K562 (cell line): Measurements from ENCODE around the gene COL4A1. TPM values are rescaled to one million over a fixed set of nuclear protein-coding genes. Genes with fewer than 3 reads are reported as not detected.

Experiments
- ATAC-seq: fragments of 200-7000 bp; cut with Tn5 transposase; 3 replicates; pipeline ENCODE4 v1.9.1; 2020; ENCODE audit warnings: moderate library complexity
- BruUV-seq: library from RNA; stranded (reverse); fragments of 400-500 nt; replicated peaks from 2 replicates; lab custom pipeline; 2021; lab: Mats Ljungman, UMichigan
- CTCF ChIA-PET: fragments of 300-600 bp; formaldehyde crosslinking; extraction: SDS; loops from one replicate; lab custom pipeline; 2021; ENCODE audit warnings: low intra/inter-chr PET ratio; lab: Yijun Ruan, JAX
- POLR2A ChIA-PET: fragments of 300-600, 350-650 bp; sonication (Branson Sonifier 250); formaldehyde crosslinking; extraction: SDS; loops from one replicate; lab custom pipeline; 2021; ENCODE audit warnings: antibody characterized with exemption, inconsistent platforms; lab: Yijun Ruan, JAX
- DNase-seq, 4 experiments: peaks; one replicate each; pipeline versions ENCODE4 v3.0.0 to v3.0.0-alpha.2; 2011 to 2018; ENCODE audit warnings: low spot score in 3 of 4, mixed read lengths in 3 of 4; ENCODE audit errors: extremely low read depth in 1 of 4
- FAIRE-seq: peaks from 2 replicates; lab custom pipeline; 2011; peaks lifted over from hg19 to GRCh38; lab: Jason Lieb, UNC
- H2AFZ ChIP-seq: 2 replicates; pipeline ENCODE4 v1.6.0; 2011; ENCODE audit warnings: low read depth, low read length, control low read depth, inconsistent platforms
- H3K27ac ChIP-seq: fragments of 200-600 bp; 3 replicates; pipeline ENCODE4 v1.8.0; 2011; ENCODE audit warnings: low read depth, mild to moderate bottlenecking, control low read depth, inconsistent platforms, low read length, moderate library complexity, mixed read lengths; ENCODE audit errors: extremely low read depth
- H3K27me3 ChIP-seq, 2 experiments: fragments of 300-600 bp in 1 of 2; 2 replicates in 1 of 2; 3 replicates in 1 of 2; pipeline versions ENCODE4 v1.6.0 to v1.8.0; 2011; ENCODE audit warnings: inconsistent platforms in 2 of 2, low read length in 2 of 2, mild to moderate bottlenecking in 1 of 2, mixed read lengths in 1 of 2, moderate library complexity in 1 of 2; ENCODE audit not compliant: control insufficient read depth in 2 of 2, insufficient read depth in 2 of 2
- H3K36me3 ChIP-seq: fragments of 300-600 bp; 3 replicates; pipeline ENCODE4 v1.8.0; 2011; ENCODE audit warnings: mild to moderate bottlenecking, low read length, inconsistent platforms; ENCODE audit not compliant: control insufficient read depth, insufficient read depth
- H3K4me1 ChIP-seq, 2 experiments: fragments of 200-600 bp in 1 of 2; replicated peaks in 1 of 2; 2 replicates in 1 of 2; 3 replicates in 1 of 2; pipeline versions ENCODE4 v1.5.1 to v1.8.0; 2011; ENCODE audit warnings: inconsistent platforms in 2 of 2, low read length in 2 of 2, mild to moderate bottlenecking in 1 of 2, mixed read lengths in 1 of 2, moderate library complexity in 1 of 2; ENCODE audit not compliant: control insufficient read depth in 2 of 2, insufficient read depth in 2 of 2
- H3K4me2 ChIP-seq: 2 replicates; pipeline ENCODE4 v1.6.1; 2011; ENCODE audit warnings: low read length, control low read depth, inconsistent platforms, mixed read lengths; ENCODE audit not compliant: insufficient read depth
- H3K4me3 ChIP-seq: fragments of 200-600 bp; sonication (generic), shearing (Covaris generic); 2 replicates; pipeline ENCODE4 v1.5.1; 2016; ENCODE audit warnings: control low read depth, inconsistent platforms
- H3K79me2 ChIP-seq: fragments of 200-600 bp; 3 replicates; pipeline ENCODE4 v1.8.0; 2011; ENCODE audit warnings: low read length, inconsistent platforms; ENCODE audit not compliant: control insufficient read depth, insufficient read depth
- H3K9ac ChIP-seq, 2 experiments: 2 replicates each; pipeline versions ENCODE4 v1.6.0 to v1.6.1; 2011; ENCODE audit warnings: low read depth in 2 of 2, low read length in 2 of 2, control low read depth in 1 of 2, inconsistent platforms in 1 of 2, mild to moderate bottlenecking in 1 of 2, mixed read lengths in 1 of 2; ENCODE audit not compliant: insufficient read depth in 1 of 2
- H3K9me1 ChIP-seq: one replicate; pipeline ENCODE4 v1.6.0; 2011; ENCODE audit warnings: inconsistent platforms, mild to moderate bottlenecking, low read length, moderate library complexity; ENCODE audit not compliant: control insufficient read depth, insufficient read depth
- H3K9me3 ChIP-seq: replicated peaks from 2 replicates; pipeline ENCODE4 v1.5.1; 2011; ENCODE audit warnings: low read depth, low read length, inconsistent platforms; ENCODE audit not compliant: control insufficient read depth, insufficient read depth
- H4K20me1 ChIP-seq: replicated peaks from 2 replicates; pipeline ENCODE4 v1.6.1; 2011; ENCODE audit warnings: low read length, inconsistent platforms, mixed read lengths; ENCODE audit not compliant: control insufficient read depth, insufficient read depth
- BCL6 ChIP-seq: fragments of 250-450 bp; sonication (Bioruptor Pico); IDR thresholded peaks from 2 replicates; pipeline ENCODE4 v1.4.0; 2020
- E2F8 ChIP-seq: fragments of 450-650 bp; IDR thresholded peaks from 2 replicates; pipeline ENCODE4 v1.7.1; 2018; ENCODE audit warnings: mild to moderate bottlenecking, low read depth; ENCODE audit not compliant: partially characterized antibody
- ERF ChIP-seq: fragments of 450-650 bp; formaldehyde crosslinking; IDR thresholded peaks from 2 replicates; pipeline ENCODE4 v1.4.0; 2020; ENCODE audit warnings: mild to moderate bottlenecking, mixed read lengths
- EZH2 ChIP-seq: IDR thresholded peaks from 2 replicates; pipeline ENCODE4 v1.6.1; 2012; ENCODE audit warnings: low read depth, mild to moderate bottlenecking, inconsistent platforms, low read length, borderline replicate concordance
- MTA3 ChIP-seq: fragments of 450-650 bp; formaldehyde crosslinking; IDR thresholded peaks from 2 replicates; pipeline ENCODE4 v1.6.1; 2017; ENCODE audit warnings: mild to moderate bottlenecking, borderline replicate concordance
- PYGO2 ChIP-seq: fragments of 450-650 bp; IDR thresholded peaks from 2 replicates; pipeline ENCODE4 v1.6.1; 2016; ENCODE audit warnings: mild to moderate bottlenecking, missing genetic modification characterization, moderate library complexity, missing compliant biosample characterization
- SREBF2 ChIP-seq: sonication (generic); formaldehyde crosslinking; IDR thresholded peaks from 2 replicates; pipeline ENCODE4 v1.4.0; 2020; ENCODE audit warnings: mild to moderate bottlenecking, missing genetic modification reagents
- ZNF668 ChIP-seq: fragments of 250-450 bp; sonication (Bioruptor Pico); IDR thresholded peaks from 2 replicates; pipeline ENCODE4 v1.8.0; 2022; ENCODE audit warnings: mild to moderate bottlenecking, inconsistent platforms
- WGBS: fragments of 100-300 bp; shearing (Covaris generic); methylation state at CpG from one replicate; pipeline ENCODE4 v1.1.6; 2016; ENCODE audit warnings: low coverage, mixed read lengths; ENCODE audit not compliant: insufficient coverage; ENCODE audit errors: missing lambda C conversion rate; 5-methylcytosine and 5-hydroxymethylcytosine counted together
- in situ Hi-C: fragments of 300-500 bp; cut with MboI; formaldehyde crosslinking; loops from 4 replicates; pipeline ENCODE4 v1.15.0; 2018; ENCODE audit warnings: inconsistent platforms, mixed read lengths
- intact Hi-C: fragments of 100-400 bp; cut with micrococcal nuclease; formaldehyde crosslinking; loops from 2 replicates; pipeline ENCODE4 v1.14.2; 2022
- polyA plus RNA-seq, 8 experiments: library from polyadenylated mRNA; depleted of rRNA in 4 of 8; stranded (reverse) in 5 of 8; unstranded in 3 of 8; fragments of >200 nt; fragmentation: Nextera tagmentation in 2 of 8; fragmentation: Illumina TruSeq in 1 of 8; extraction: Ambion mirVana in 2 of 8; extraction: Trizol in 1 of 8; gene quantifications; 2 replicates each; pipeline versions ENCODE4 v1.2.1 to v1.2.3, GENCODE V29; 2011 to 2014; ENCODE audit warnings: inconsistent platforms in 1 of 8, missing spikeins in 1 of 8
- total RNA-seq, 7 experiments: library from RNA; depleted of rRNA in 6 of 7; stranded (reverse); fragments of >200 nt in 6 of 7; fragmentation: Illumina TruSeq in 2 of 7; extraction: Trizol in 2 of 7; gene quantifications; 2 replicates each; pipeline versions ENCODE4 v1.2.1 to v1.2.3, GENCODE V29; 2011 to 2021; ENCODE audit warnings: low replicate concordance in 1 of 7

COL4A1 gene
- total and polyA plus RNA-seq, 9 of the 15 experiments (the other 6 are each of a cell fraction or from before 2014, with no cell fraction given), result 0.35 TPM; not detected in 8

- no peak for TF ChIP-seq E2F8
- TF ChIP-seq, all 486 proteins: peak for 0
Measured at GRCh38 chr13:110342474-110342873, 35.5 kb upstream of the COL4A1 start (continued).

DNA sequence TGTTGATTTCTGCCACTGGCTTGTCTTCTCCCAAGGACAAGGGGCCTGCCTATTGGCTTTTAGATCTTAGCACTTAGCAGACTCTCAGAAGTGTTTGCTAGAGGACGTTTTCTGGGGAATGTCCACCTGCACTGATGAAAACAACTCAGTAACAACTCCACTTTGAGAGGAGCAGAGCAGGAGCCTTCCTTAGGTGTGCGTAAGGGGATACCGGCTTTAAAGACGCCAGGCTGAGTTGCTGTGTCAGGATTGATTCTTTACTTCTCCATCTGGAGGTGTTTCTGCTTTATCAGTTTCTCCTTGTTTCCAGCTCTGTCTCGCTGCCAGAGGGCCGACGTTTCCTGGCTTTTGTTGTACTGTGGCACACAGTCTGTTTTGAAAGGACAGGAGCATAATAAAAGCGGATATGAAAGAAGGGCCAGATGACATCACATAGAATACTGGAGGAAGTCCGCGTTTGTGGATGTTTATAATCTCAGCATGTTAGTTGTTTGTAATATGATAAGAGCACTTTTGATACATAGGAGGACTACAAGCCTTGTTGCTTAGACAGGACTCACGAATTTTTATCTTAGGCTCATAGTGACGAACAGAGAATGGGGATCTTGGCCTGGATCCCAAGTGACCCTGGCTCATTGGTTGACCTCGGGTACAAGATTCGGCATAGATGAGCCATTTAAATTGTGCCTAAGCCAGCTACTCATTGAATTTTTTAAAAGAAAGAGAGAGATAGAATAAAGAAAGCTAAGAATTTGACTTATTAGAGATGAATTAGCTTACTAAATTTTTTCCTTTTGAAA lies 34.7 kb upstream of the COL4A1 start:
- no peak for DNase-seq
- ChIA-PET CTCF (no interaction called here), POLR2A (interaction anchor here (0.7 kb wide), 1 partner anchor 155 kb away, joined by 4 read pairs; no protein-coding TSS in a partner anchor)
- H3K9me1 ChIP-seq, result no peaks in the 10 kb centered on the region
- no peaks in the 10 kb centered on the region for H3K36me3 ChIP-seq
- TF ChIP-seq ERF, result no peak
- no peak for TF ChIP-seq MTA3
- no peak for TF ChIP-seq ZNF668
- no peak for TF ChIP-seq BCL6 (CRISPR knock-in tag)
- no peak for TF ChIP-seq EZH2
- no peak for TF ChIP-seq SREBF2 (CRISPR knock-in tag)
- TF ChIP-seq PYGO2 (tag), result no peak
- H2AFZ ChIP-seq, result no peak overlapping the region
- no peaks in the 10 kb centered on the region for H3K9me3 ChIP-seq
- intact Hi-C loops (no loop called here), in situ Hi-C loops (no loop called here)
- no peak overlapping the region for H3K9ac ChIP-seq
- no peaks in the 10 kb centered on the region for H3K4me1 ChIP-seq
- H3K4me2 ChIP-seq, result no peak overlapping the region
- BruUV-seq, result no TSS peak
- no peaks in the 10 kb centered on the region for H4K20me1 ChIP-seq
- peaks cover 0 to 41% of the 10 kb centered on the region in 2 experiments; a peak in 4 of 5 replicates for H3K27me3 ChIP-seq
- no peak for ATAC-seq
- no peak overlapping the region for H3K27ac ChIP-seq
- no peak overlapping the region for H3K4me3 ChIP-seq
- 0% methylated on average over 14 of the region's 14 CpGs for WGBS
- no peaks in the 10 kb centered on the region for H3K79me2 ChIP-seq
- FAIRE-seq, result no peak
